GM12878 (cell line): Measurements from ENCODE around the gene IRF9. TPM values are rescaled to one million over a fixed set of nuclear protein-coding genes. Genes with fewer than 3 reads are reported as not detected.

ENCODE experiments used
- ATAC-seq: fragments of 200-7000 bp; cut with Tn5 transposase; 3 replicates; pipeline ENCODE4 v1.9.1; 2020; ENCODE audit warnings: mild to moderate bottlenecking, moderate library complexity
- BruUV-seq: library from RNA; stranded (reverse); fragments of 400-500 nt; replicated peaks from 2 replicates; lab custom pipeline; 2021; lab: Mats Ljungman, UMichigan
- CTCF ChIA-PET: fragments of 300-600 bp; sonication (Branson Sonifier 250); formaldehyde crosslinking; extraction: SDS; loops from one replicate; lab custom pipeline; 2021; ENCODE audit warnings: inconsistent platforms; lab: Yijun Ruan, JAX
- POLR2A ChIA-PET: fragments of 350-600 bp; formaldehyde crosslinking; extraction: SDS; loops from one replicate; lab custom pipeline; 2021; ENCODE audit warnings: inconsistent platforms; lab: Charles Lee
- RAD21 ChIA-PET: fragments of 300-600 bp; sonication (Branson Sonifier 250); formaldehyde crosslinking; loops from one replicate; lab custom pipeline; 2023; ENCODE audit warnings: antibody characterized with exemption; ENCODE audit not compliant: unreplicated experiment; lab: Charles Lee
- SMC1A ChIA-PET: fragments of 300-600 bp; sonication (Branson Sonifier 250); formaldehyde crosslinking; loops from one replicate; lab custom pipeline; 2023; ENCODE audit not compliant: unreplicated experiment, uncharacterized antibody; lab: Charles Lee
- DNase-seq: peaks from one replicate; pipeline ENCODE4 v3.0.0-alpha.2; 2011; ENCODE audit warnings: low read depth, low spot score
- FAIRE-seq: peaks from 3 replicates; lab custom pipeline; 2011; peaks lifted over from hg19 to GRCh38; lab: Jason Lieb, UNC
- H2AFZ ChIP-seq: 2 replicates; pipeline ENCODE4 v1.6.0; 2011; ENCODE audit warnings: low read depth, low read length, control low read depth; ENCODE audit not compliant: control insufficient read depth
- H3K27ac ChIP-seq: 2 replicates; pipeline ENCODE4 v1.5.1; 2011; ENCODE audit warnings: control low read depth; ENCODE audit not compliant: control insufficient read depth, insufficient read depth
- H3K27me3 ChIP-seq, 2 experiments: replicated peaks in 1 of 2; 2 replicates each; pipeline versions ENCODE4 v1.6.0 to v1.6.1; 2011; ENCODE audit warnings: low read length in 1 of 2; ENCODE audit not compliant: control insufficient read depth in 2 of 2, insufficient read depth in 2 of 2
- H3K36me3 ChIP-seq, 2 experiments: 2 replicates each; pipeline ENCODE4 v1.5.1; 2011; ENCODE audit warnings: low read length in 1 of 2; ENCODE audit not compliant: control insufficient read depth in 2 of 2, insufficient read depth in 2 of 2
- H3K4me1 ChIP-seq: 2 replicates; pipeline ENCODE4 v1.6.1; 2011; ENCODE audit warnings: mild to moderate bottlenecking, low read length, moderate library complexity, mixed read lengths; ENCODE audit not compliant: control insufficient read depth, insufficient read depth
- H3K4me2 ChIP-seq: 2 replicates; pipeline ENCODE4 v1.6.0; 2011; ENCODE audit warnings: control low read depth; ENCODE audit not compliant: control insufficient read depth, insufficient read depth
- H3K4me3 ChIP-seq: fragments of 200-600 bp; sonication (generic); 2 replicates; pipeline ENCODE4 v1.5.1; 2016
- H3K79me2 ChIP-seq: 2 replicates; pipeline ENCODE4 v1.6.0; 2011; ENCODE audit warnings: low read length; ENCODE audit not compliant: control insufficient read depth, insufficient read depth
- H3K9ac ChIP-seq: 2 replicates; pipeline ENCODE4 v1.8.0; 2011; ENCODE audit warnings: low read length, control low read depth, mixed read lengths; ENCODE audit not compliant: control insufficient read depth, insufficient read depth
- H3K9me3 ChIP-seq: replicated peaks from 3 replicates; pipeline ENCODE4 v1.5.1; 2011; ENCODE audit warnings: mild to moderate bottlenecking, low read length; ENCODE audit not compliant: control insufficient read depth, insufficient read depth
- H4K20me1 ChIP-seq: 2 replicates; pipeline ENCODE4 v1.6.0; 2011; ENCODE audit not compliant: control insufficient read depth, insufficient read depth
- CEBPB ChIP-seq, 2 experiments: fragments of 150-350 bp in 1 of 2; IDR thresholded peaks; 2 replicates each; pipeline ENCODE4 v1.6.1; 2012 to 2014; ENCODE audit warnings: low read depth in 2 of 2, low read length in 2 of 2, borderline replicate concordance in 1 of 2, inconsistent platforms in 1 of 2
- CTCF ChIP-seq, 3 experiments: IDR thresholded peaks in 2 of 3; conservative IDR thresholded peaks in 1 of 3; 2 replicates each; pipeline ENCODE4 v1.5.1; 2011; ENCODE audit warnings: low read depth in 3 of 3, low read length in 3 of 3, mild to moderate bottlenecking in 3 of 3, control low read depth in 2 of 3, moderate library complexity in 2 of 3, inconsistent platforms in 1 of 3, mixed read lengths in 1 of 3; ENCODE audit not compliant: control insufficient read depth in 2 of 3, insufficient read depth in 1 of 3; ENCODE audit errors: extremely low read depth in 1 of 3
- HCFC1 ChIP-seq: fragments of 150-350 bp; IDR thresholded peaks from 2 replicates; pipeline ENCODE4 v1.6.1; 2014; ENCODE audit warnings: low read length
- HDAC2 ChIP-seq: fragments of 200-600 bp; sonication (generic); IDR thresholded peaks from 2 replicates; pipeline ENCODE4 v1.6.1; 2017
- NFIC ChIP-seq: IDR thresholded peaks from 2 replicates; pipeline ENCODE4 v1.6.1; 2012; ENCODE audit warnings: low read depth, mild to moderate bottlenecking, inconsistent platforms, low read length, moderate library complexity
- NFYA ChIP-seq: IDR thresholded peaks from 2 replicates; pipeline ENCODE4 v1.6.1; 2011; ENCODE audit warnings: low read depth, mild to moderate bottlenecking, low read length, improper control_type of control experiment, borderline replicate concordance
- POLR2AphosphoS5 ChIP-seq: IDR thresholded peaks from 2 replicates; pipeline ENCODE4 v1.6.1; 2011; ENCODE audit warnings: mild to moderate bottlenecking, low read length, inconsistent platforms
- RELA ChIP-seq: fragments of 450-650 bp; IDR thresholded peaks from 2 replicates; pipeline ENCODE4 v1.8.0; 2014; ENCODE audit warnings: borderline replicate concordance; ENCODE audit not compliant: partially characterized antibody
- RFX5 ChIP-seq: IDR thresholded peaks from 2 replicates; pipeline ENCODE4 v1.6.1; 2011; ENCODE audit warnings: low read depth, low read length, improper control_type of control experiment
- SMARCA5 ChIP-seq: fragments of 450-650 bp; IDR thresholded peaks from 2 replicates; pipeline ENCODE4 v1.6.1; 2017; ENCODE audit warnings: mild to moderate bottlenecking
- SPI1 ChIP-seq: IDR thresholded peaks from 2 replicates; pipeline ENCODE4 v1.6.1; 2011; ENCODE audit warnings: low read depth, mild to moderate bottlenecking, low read length, moderate library complexity, borderline replicate concordance; ENCODE audit not compliant: insufficient read depth
- WGBS: methylation state at CpG from one replicate; pipeline ENCODE4 v1.1.6; 2016; ENCODE audit warnings: low lambda C conversion rate; ENCODE audit not compliant: insufficient replicate concordance, insufficient coverage; ENCODE audit errors: missing lambda C conversion rate; 5-methylcytosine and 5-hydroxymethylcytosine counted together
- in situ Hi-C: fragments of 300-500 bp; cut with MboI; formaldehyde crosslinking; loops from 9 replicates; pipeline ENCODE4 v1.14.3; 2018; ENCODE audit warnings: mixed read lengths
- intact Hi-C: fragments of 100-400 bp; cut with micrococcal nuclease; formaldehyde crosslinking; loops from one replicate; pipeline ENCODE4 v1.14.2; 2022; ENCODE audit not compliant: unreplicated experiment
- polyA plus RNA-seq, 11 experiments: library from polyadenylated mRNA; depleted of rRNA in 4 of 11; unstranded in 6 of 11; stranded (reverse) in 5 of 11; fragments of >200 nt; fragmentation: Nextera tagmentation in 4 of 11; fragmentation: Illumina TruSeq in 1 of 11; extraction: Ambion mirVana in 4 of 11; extraction: Trizol in 1 of 11; gene quantifications; 1 replicate in 1 of 11; 2 replicates in 10 of 11; pipeline versions ENCODE4 v1.2.1 to v1.2.3, GENCODE V29; 2011 to 2016; ENCODE audit warnings: inconsistent platforms in 2 of 11, missing spikeins in 2 of 11, low read depth in 1 of 11
- total RNA-seq, 4 experiments: library from RNA; depleted of rRNA in 3 of 4; stranded (reverse); fragments of >200 nt in 3 of 4; fragmentation: Illumina TruSeq in 1 of 4; extraction: Trizol in 1 of 4; gene quantifications; 2 replicates each; pipeline versions ENCODE4 v1.2.1 to v1.2.3, GENCODE V29; 2013 to 2021
- TF ChIP-seq, protein P1 (sequence below): IDR thresholded peaks from 2 replicates; pipeline ENCODE4 v1.6.1; 2011; ENCODE audit warnings: mild to moderate bottlenecking, low read depth, low read length, moderate library complexity; ENCODE audit not compliant: insufficient replicate concordance
- TF ChIP-seq, protein P2 (sequence below): IDR thresholded peaks from 2 replicates; pipeline ENCODE4 v1.6.1; 2012; ENCODE audit warnings: mild to moderate bottlenecking, low read depth, low read length
- TF ChIP-seq, protein P3 (sequence below): fragments of 450-650 bp; IDR thresholded peaks from 2 replicates; pipeline ENCODE4 v1.6.1; 2016; ENCODE audit warnings: mild to moderate bottlenecking

Gene IRF9
- total and polyA plus RNA-seq, 10 of the 15 experiments (the other 5 are each of a cell fraction or from before 2014, with no cell fraction given): 47.6 to 234 (median 148) TPM

DNA sequence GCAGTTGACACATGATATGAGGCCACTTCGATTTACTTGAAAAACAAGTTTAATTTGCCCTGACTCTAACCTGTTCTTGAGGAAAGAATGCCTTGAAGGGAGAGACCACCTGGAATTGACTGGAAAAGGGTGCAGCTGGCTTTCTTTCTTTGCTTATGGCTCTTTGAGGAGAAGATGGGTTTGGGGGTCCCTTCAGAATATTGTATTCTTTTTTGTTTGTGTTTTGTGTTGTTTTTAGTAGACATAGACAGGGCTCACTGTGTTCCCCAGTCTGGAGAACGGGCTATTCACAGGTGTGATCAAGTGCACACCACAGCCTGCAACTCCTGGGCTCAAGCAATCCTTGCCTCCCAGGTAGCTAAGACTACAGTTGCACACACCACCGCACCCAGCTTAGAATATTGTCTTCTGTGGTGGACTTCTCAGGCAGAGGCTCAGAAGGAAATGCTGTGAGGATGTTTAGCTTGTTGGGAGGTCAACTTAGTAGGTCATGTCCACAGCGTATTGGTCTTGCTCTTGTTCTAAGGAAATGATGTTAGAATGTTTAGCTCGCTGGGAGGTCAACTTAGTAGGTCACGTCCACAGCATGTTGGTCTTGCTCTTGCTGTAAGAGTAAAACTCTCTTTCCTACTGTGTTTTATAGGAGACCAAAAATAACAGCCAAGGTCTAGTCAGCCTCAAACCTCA is 44.8 kb upstream of the IRF9 start:
- Histone ChIP-seq H4K20me1 (no peaks in the 10 kb centered on the region), H3K9me3 (no peaks in the 10 kb centered on the region), H3K4me2 (peak overlapping the region; percentile 92), H3K9ac (peak overlapping the region; percentile 82; the same call in 1 of the 2 replicates), H3K79me2 (peaks cover 24% of the 10 kb centered on the region), H2AFZ (no peak overlapping the region), H3K27me3 (no peaks in the 10 kb centered on the region), H3K4me1 (peaks cover 5% of the 10 kb centered on the region), H3K27ac (peak overlapping the region; percentile 94; the same call in 1 of the 2 replicates), H3K4me3 (peak overlapping the region; percentile 96), H3K36me3 (peaks cover 11 to 23% of the 10 kb centered on the region in 2 experiments)
- ChIA-PET RAD21 (interaction anchor here (1.0 to 5.8 kb wide), 6 partner anchors 10 to 45 kb away, joined by 3 to 69 read pairs (median 14); partner anchors contain the start of genes EMC9, IRF9, PSME1 and PSME2), POLR2A (interaction anchor here (0.9 to 17.1 kb wide), 9 partner anchors 8 to 65 kb away, joined by 3 to 276 read pairs (median 52); partner anchors contain the start of genes CARMIL3, EMC9, FITM1 and IRF9), CTCF (interaction anchor here (0.9 to 5.9 kb wide), 11 partner anchors 10 to 315 kb away, joined by 3 to 39 read pairs (median 7); partner anchors contain the start of genes CIDEB, IRF9, PCK2 and PSME1), SMC1A (interaction anchor here (0.6 to 7.7 kb wide), 7 partner anchors 9 to 45 kb away, joined by 3 to 70 read pairs (median 39); partner anchors contain the start of genes EMC9, IRF9, PCK2 and PSME1)
- FAIRE-seq (no peak), ATAC-seq (no peak), DNase-seq (no peak)
- in situ Hi-C loops (loop anchor here (25.0 kb wide), 1 partner anchor 804 kb away; the partner anchor contains the start of genes BCL2L2, PABPN1 and PPP1R3E), intact Hi-C loops (no loop called here)
- TF ChIP-seq, protein P1, sequence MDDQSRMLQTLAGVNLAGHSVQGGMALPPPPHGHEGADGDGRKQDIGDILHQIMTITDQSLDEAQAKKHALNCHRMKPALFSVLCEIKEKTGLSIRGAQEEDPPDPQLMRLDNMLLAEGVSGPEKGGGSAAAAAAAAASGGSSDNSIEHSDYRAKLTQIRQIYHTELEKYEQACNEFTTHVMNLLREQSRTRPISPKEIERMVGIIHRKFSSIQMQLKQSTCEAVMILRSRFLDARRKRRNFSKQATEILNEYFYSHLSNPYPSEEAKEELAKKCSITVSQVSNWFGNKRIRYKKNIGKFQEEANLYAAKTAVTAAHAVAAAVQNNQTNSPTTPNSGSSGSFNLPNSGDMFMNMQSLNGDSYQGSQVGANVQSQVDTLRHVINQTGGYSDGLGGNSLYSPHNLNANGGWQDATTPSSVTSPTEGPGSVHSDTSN: no peak
- TF ChIP-seq, protein P2, sequence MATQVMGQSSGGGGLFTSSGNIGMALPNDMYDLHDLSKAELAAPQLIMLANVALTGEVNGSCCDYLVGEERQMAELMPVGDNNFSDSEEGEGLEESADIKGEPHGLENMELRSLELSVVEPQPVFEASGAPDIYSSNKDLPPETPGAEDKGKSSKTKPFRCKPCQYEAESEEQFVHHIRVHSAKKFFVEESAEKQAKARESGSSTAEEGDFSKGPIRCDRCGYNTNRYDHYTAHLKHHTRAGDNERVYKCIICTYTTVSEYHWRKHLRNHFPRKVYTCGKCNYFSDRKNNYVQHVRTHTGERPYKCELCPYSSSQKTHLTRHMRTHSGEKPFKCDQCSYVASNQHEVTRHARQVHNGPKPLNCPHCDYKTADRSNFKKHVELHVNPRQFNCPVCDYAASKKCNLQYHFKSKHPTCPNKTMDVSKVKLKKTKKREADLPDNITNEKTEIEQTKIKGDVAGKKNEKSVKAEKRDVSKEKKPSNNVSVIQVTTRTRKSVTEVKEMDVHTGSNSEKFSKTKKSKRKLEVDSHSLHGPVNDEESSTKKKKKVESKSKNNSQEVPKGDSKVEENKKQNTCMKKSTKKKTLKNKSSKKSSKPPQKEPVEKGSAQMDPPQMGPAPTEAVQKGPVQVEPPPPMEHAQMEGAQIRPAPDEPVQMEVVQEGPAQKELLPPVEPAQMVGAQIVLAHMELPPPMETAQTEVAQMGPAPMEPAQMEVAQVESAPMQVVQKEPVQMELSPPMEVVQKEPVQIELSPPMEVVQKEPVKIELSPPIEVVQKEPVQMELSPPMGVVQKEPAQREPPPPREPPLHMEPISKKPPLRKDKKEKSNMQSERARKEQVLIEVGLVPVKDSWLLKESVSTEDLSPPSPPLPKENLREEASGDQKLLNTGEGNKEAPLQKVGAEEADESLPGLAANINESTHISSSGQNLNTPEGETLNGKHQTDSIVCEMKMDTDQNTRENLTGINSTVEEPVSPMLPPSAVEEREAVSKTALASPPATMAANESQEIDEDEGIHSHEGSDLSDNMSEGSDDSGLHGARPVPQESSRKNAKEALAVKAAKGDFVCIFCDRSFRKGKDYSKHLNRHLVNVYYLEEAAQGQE: no peak
- no peak for TF ChIP-seq NFIC
- TF ChIP-seq CTCF (IDR thresholded peaks at IDR 0.05 in 2 of 3, conservative IDR thresholded peaks at IDR 0.05 in 1 of 3; ENCODE audit: control insufficient read depth in 2 of 3, extremely low read depth in 1 of 3, insufficient read depth in 1 of 3, low read depth in 3 of 3, low read length in 3 of 3): no peak
- TF ChIP-seq SPI1: no peak
- TF ChIP-seq POLR2AphosphoS5: no peak
- no peak for TF ChIP-seq NFYA
- TF ChIP-seq RFX5: no peak
- TF ChIP-seq RELA: no peak
- no peak for TF ChIP-seq SMARCA5
- no peak for TF ChIP-seq HDAC2
- TF ChIP-seq, protein P3, sequence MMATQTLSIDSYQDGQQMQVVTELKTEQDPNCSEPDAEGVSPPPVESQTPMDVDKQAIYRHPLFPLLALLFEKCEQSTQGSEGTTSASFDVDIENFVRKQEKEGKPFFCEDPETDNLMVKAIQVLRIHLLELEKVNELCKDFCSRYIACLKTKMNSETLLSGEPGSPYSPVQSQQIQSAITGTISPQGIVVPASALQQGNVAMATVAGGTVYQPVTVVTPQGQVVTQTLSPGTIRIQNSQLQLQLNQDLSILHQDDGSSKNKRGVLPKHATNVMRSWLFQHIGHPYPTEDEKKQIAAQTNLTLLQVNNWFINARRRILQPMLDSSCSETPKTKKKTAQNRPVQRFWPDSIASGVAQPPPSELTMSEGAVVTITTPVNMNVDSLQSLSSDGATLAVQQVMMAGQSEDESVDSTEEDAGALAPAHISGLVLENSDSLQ: no peak
- TF ChIP-seq CEBPB (IDR thresholded peaks at IDR 0.05; ENCODE audit: borderline replicate concordance in 1 of 2, low read depth in 2 of 2, low read length in 2 of 2): no peak
- no peak for TF ChIP-seq HCFC1
- 85% methylated on average over 6 of the region's 6 CpGs for WGBS
- BruUV-seq: no TSS peak
